ENCODE measurements around the gene GJB3. TPM values are rescaled to one million over a fixed set of nuclear protein-coding genes. Genes with fewer than 3 reads are reported as not detected.

Gene GJB3
- total and polyA plus RNA-seq, 10 of the 15 experiments (the other 5 are each of a cell fraction or from before 2014, with no cell fraction given), result not detected

GRCh38 chr1:34816778-34817177, 35.8 kb downstream of the GJB3 start:
- no peak overlapping the region for H3K4me2 ChIP-seq (ENCODE audit: control insufficient read depth, insufficient read depth)
- no peaks in the 10 kb centered on the region for H3K9me3 ChIP-seq (replicated peaks; ENCODE audit: control insufficient read depth, insufficient read depth, low read length)
- in situ Hi-C loops (cut with MboI) (no loop called here), intact Hi-C loops (cut with micrococcal nuclease; ENCODE audit: unreplicated experiment) (no loop called here)
- no peaks in the 10 kb centered on the region for H3K36me3 ChIP-seq (ENCODE audit: control insufficient read depth in 2 of 2, insufficient read depth in 2 of 2, low read length in 1 of 2)
- ChIA-PET POLR2A (no interaction called here), RAD21 (ENCODE audit: unreplicated experiment) (no interaction called here), SMC1A (ENCODE audit: uncharacterized antibody, unreplicated experiment) (no interaction called here), CTCF (interaction anchor here (0.9 to 1.4 kb wide), 2 partner anchors 10 to 49 kb away, joined by 4 to 5 read pairs; no protein-coding TSS in a partner anchor)
- no peak overlapping the region for H3K27ac ChIP-seq (ENCODE audit: control insufficient read depth, insufficient read depth)
- WGBS (ENCODE audit: insufficient coverage, insufficient replicate concordance, low lambda C conversion rate, missing lambda C conversion rate), result 40% methylated on average over 3 of the region's 3 CpGs
- TF ChIP-seq ASH2L (IDR thresholded peaks at IDR 0.05; ENCODE audit: borderline replicate concordance, low read depth), result no peak
- TF ChIP-seq FOXK2 (IDR thresholded peaks at IDR 0.05), result no peak
- no peak for TF ChIP-seq BHLHE40 (IDR thresholded peaks at IDR 0.05; ENCODE audit: borderline replicate concordance in 1 of 2, low read depth in 2 of 2, low read length in 1 of 2)
- TF ChIP-seq CHD2 (IDR thresholded peaks at IDR 0.05; ENCODE audit: borderline replicate concordance, low read depth, low read length), result no peak
- no peak for TF ChIP-seq HCFC1 (IDR thresholded peaks at IDR 0.05; ENCODE audit: low read length)
- no peak for TF ChIP-seq TBL1XR1 (IDR thresholded peaks at IDR 0.05; ENCODE audit: low read depth, low read length)
- TF ChIP-seq TCF7 (IDR thresholded peaks at IDR 0.05; ENCODE audit: borderline replicate concordance), result no peak
- no peak for TF ChIP-seq SIN3A (IDR thresholded peaks at IDR 0.05; ENCODE audit: low read depth, low read length)
- no peak for TF ChIP-seq ZZZ3 (IDR thresholded peaks at IDR 0.05; ENCODE audit: control insufficient read depth, insufficient read length, low read depth)
- TF ChIP-seq SMAD1 (IDR thresholded peaks at IDR 0.05; ENCODE audit: low read depth, partially characterized antibody), result no peak
- no peak for TF ChIP-seq HSF1 (IDR thresholded peaks at IDR 0.05; ENCODE audit: low read depth, low read length)
- TF ChIP-seq, protein P1, sequence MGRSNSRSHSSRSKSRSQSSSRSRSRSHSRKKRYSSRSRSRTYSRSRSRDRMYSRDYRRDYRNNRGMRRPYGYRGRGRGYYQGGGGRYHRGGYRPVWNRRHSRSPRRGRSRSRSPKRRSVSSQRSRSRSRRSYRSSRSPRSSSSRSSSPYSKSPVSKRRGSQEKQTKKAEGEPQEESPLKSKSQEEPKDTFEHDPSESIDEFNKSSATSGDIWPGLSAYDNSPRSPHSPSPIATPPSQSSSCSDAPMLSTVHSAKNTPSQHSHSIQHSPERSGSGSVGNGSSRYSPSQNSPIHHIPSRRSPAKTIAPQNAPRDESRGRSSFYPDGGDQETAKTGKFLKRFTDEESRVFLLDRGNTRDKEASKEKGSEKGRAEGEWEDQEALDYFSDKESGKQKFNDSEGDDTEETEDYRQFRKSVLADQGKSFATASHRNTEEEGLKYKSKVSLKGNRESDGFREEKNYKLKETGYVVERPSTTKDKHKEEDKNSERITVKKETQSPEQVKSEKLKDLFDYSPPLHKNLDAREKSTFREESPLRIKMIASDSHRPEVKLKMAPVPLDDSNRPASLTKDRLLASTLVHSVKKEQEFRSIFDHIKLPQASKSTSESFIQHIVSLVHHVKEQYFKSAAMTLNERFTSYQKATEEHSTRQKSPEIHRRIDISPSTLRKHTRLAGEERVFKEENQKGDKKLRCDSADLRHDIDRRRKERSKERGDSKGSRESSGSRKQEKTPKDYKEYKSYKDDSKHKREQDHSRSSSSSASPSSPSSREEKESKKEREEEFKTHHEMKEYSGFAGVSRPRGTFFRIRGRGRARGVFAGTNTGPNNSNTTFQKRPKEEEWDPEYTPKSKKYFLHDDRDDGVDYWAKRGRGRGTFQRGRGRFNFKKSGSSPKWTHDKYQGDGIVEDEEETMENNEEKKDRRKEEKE (IDR thresholded peaks at IDR 0.05), result no peak
- TF ChIP-seq, protein P2, sequence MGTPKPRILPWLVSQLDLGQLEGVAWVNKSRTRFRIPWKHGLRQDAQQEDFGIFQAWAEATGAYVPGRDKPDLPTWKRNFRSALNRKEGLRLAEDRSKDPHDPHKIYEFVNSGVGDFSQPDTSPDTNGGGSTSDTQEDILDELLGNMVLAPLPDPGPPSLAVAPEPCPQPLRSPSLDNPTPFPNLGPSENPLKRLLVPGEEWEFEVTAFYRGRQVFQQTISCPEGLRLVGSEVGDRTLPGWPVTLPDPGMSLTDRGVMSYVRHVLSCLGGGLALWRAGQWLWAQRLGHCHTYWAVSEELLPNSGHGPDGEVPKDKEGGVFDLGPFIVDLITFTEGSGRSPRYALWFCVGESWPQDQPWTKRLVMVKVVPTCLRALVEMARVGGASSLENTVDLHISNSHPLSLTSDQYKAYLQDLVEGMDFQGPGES (IDR thresholded peaks at IDR 0.05), result no peak
- TF ChIP-seq MTA3 (IDR thresholded peaks at IDR 0.05; ENCODE audit: borderline replicate concordance, low read length), result no peak
- TF ChIP-seq TARDBP (IDR thresholded peaks at IDR 0.05; ENCODE audit: borderline replicate concordance), result no peak
- TF ChIP-seq PML (IDR thresholded peaks at IDR 0.05; ENCODE audit: low read length), result no peak
- no peak overlapping the region for H2AFZ ChIP-seq (ENCODE audit: control insufficient read depth, low read depth, low read length)
- ATAC-seq (no peak), FAIRE-seq (no peak), DNase-seq (ENCODE audit: low read depth, low spot score) (no peak)
- H3K27me3 ChIP-seq (replicated peaks in 1 of 2; ENCODE audit: control insufficient read depth in 2 of 2, insufficient read depth in 2 of 2, low read length in 1 of 2), result no peaks in the 10 kb centered on the region
- H3K4me3 ChIP-seq, result no peak overlapping the region
- no peak overlapping the region for H3K9ac ChIP-seq (ENCODE audit: control insufficient read depth, insufficient read depth, low read length)
- H3K4me1 ChIP-seq (ENCODE audit: control insufficient read depth, insufficient read depth, low read length), result no peaks in the 10 kb centered on the region
- no peaks in the 10 kb centered on the region for H4K20me1 ChIP-seq (ENCODE audit: control insufficient read depth, insufficient read depth)
- BruUV-seq (replicated peaks), result no TSS peak
- no peaks in the 10 kb centered on the region for H3K79me2 ChIP-seq (ENCODE audit: control insufficient read depth, insufficient read depth, low read length)
